ENCODE results near the gene ZP4.

The ZP4 gene

GRCh38 chr1:237890822-237891221 is at the start of gene ZP4:
Gene ZP4 (minus strand): TSS chr1:237890922. CDS start chr1:237890635, 287 bp downstream.
- no peak for DNase-seq (ENCODE audit: low spot score)

- DNase-seq (ENCODE audit: low spot score): no peak
Observed at GRCh38 chr1:237938553-237938952, 47.8 kb upstream of the ZP4 start.

- no peak for DNase-seq (ENCODE audit: low spot score)
Observed at GRCh38 chr1:237938068-237938467, 47.3 kb upstream of the ZP4 start.

GRCh38 chr1:237932816-237933215 is 42.1 kb upstream of the ZP4 start:
- DNase-seq (ENCODE audit: low spot score): no peak

GRCh38 chr1:237931581-237931980 is 40.9 kb upstream of the ZP4 start:
- DNase-seq (ENCODE audit: low spot score): no peak

- DNase-seq (ENCODE audit: low spot score): no peak
Observed at GRCh38 chr1:237927198-237927597, 36.5 kb upstream of the ZP4 start.

- DNase-seq (ENCODE audit: low spot score): no peak
Observed at GRCh38 chr1:237921306-237921705, 30.6 kb upstream of the ZP4 start.

- DNase-seq (ENCODE audit: low spot score): no peak
Observed at GRCh38 chr1:237913345-237913744, 22.6 kb upstream of the ZP4 start.

- DNase-seq (ENCODE audit: low spot score): no peak
Observed at GRCh38 chr1:237911911-237912310, 21.2 kb upstream of the ZP4 start.

- no peak for DNase-seq (ENCODE audit: low spot score)
Observed at GRCh38 chr1:237910834-237911233, 20.1 kb upstream of the ZP4 start.

GRCh38 chr1:237903961-237904360 is 13.2 kb upstream of the ZP4 start:
- DNase-seq (ENCODE audit: low spot score): no peak

GRCh38 chr1:237902960-237903743 is 12.4 kb upstream of the ZP4 start:
- DNase-seq (ENCODE audit: low spot score): no peak

- no peak for DNase-seq (ENCODE audit: low spot score)
Observed at GRCh38 chr1:237901299-237901934, 10.7 kb upstream of the ZP4 start.

- no peak for DNase-seq (ENCODE audit: low spot score)
Observed at GRCh38 chr1:237895630-237896029, 4.9 kb upstream of the ZP4 start.

GRCh38 chr1:237894131-237894530 is 3.4 kb upstream of the ZP4 start:
- no peak for DNase-seq (ENCODE audit: low spot score)

GRCh38 chr1:237891979-237892378 is 1.3 kb upstream of the ZP4 start:
- DNase-seq (ENCODE audit: low spot score): no peak

- DNase-seq (ENCODE audit: low spot score): no peak
Observed at GRCh38 chr1:237891266-237891665, 544 bp upstream of the ZP4 start.

GRCh38 chr1:237890416-237890815 is 306 bp downstream of the ZP4 start:
- DNase-seq (ENCODE audit: low spot score): no peak

GRCh38 chr1:237888143-237888542 is 2.6 kb downstream of the ZP4 start:
- no peak for DNase-seq (ENCODE audit: low spot score)

- DNase-seq (ENCODE audit: low spot score): no peak
Observed at GRCh38 chr1:237887542-237887941, 3.2 kb downstream of the ZP4 start.

- DNase-seq (ENCODE audit: low spot score): no peak
Observed at GRCh38 chr1:237884237-237884636, 6.5 kb downstream of the ZP4 start.

- DNase-seq (ENCODE audit: low spot score): no peak
Observed at GRCh38 chr1:237879195-237879594, 11.5 kb downstream of the ZP4 start.

GRCh38 chr1:237878406-237878805 is 12.3 kb downstream of the ZP4 start:
- DNase-seq (ENCODE audit: low spot score): no peak

GRCh38 chr1:237877631-237878030 is 13.1 kb downstream of the ZP4 start:
- DNase-seq (ENCODE audit: low spot score): no peak

Data from kidney capillary endothelial cell (primary cell).